Glutamatergic neuron (in vitro differentiated cells): ENCODE data around the gene NBL1. TPM values are rescaled to one million over a fixed set of nuclear protein-coding genes. Genes with fewer than 3 reads are reported as not detected.

Source experiments
- DNase-seq: peaks from one replicate; pipeline ENCODE4 v3.0.0; 2022
- H3K27ac Mint-ChIP-seq: one replicate; pipeline ENCODE4 v1.8.0; 2020; ENCODE audit warnings: mild to moderate bottlenecking, mixed read lengths, inconsistent platforms; ENCODE audit not compliant: unreplicated experiment
- H3K27me3 Mint-ChIP-seq: one replicate; pipeline ENCODE4 v1.8.0; 2020; ENCODE audit warnings: mild to moderate bottlenecking, moderate library complexity, mixed read lengths, inconsistent platforms; ENCODE audit not compliant: unreplicated experiment
- H3K36me3 Mint-ChIP-seq: one replicate; pipeline ENCODE4 v1.8.0; 2020; ENCODE audit warnings: mild to moderate bottlenecking, mixed read lengths, inconsistent platforms; ENCODE audit not compliant: unreplicated experiment
- H3K4me1 Mint-ChIP-seq: one replicate; pipeline ENCODE4 v1.8.0; 2020; ENCODE audit warnings: mild to moderate bottlenecking, low read depth, mixed read lengths, inconsistent platforms; ENCODE audit not compliant: unreplicated experiment
- H3K4me3 Mint-ChIP-seq: one replicate; pipeline ENCODE4 v1.8.0; 2020; ENCODE audit warnings: mild to moderate bottlenecking, mixed read lengths, inconsistent platforms; ENCODE audit not compliant: unreplicated experiment
- H3K9me3 Mint-ChIP-seq: one replicate; pipeline ENCODE4 v1.8.0; 2020; ENCODE audit warnings: mild to moderate bottlenecking, moderate library complexity, mixed read lengths, inconsistent platforms; ENCODE audit not compliant: unreplicated experiment
- CTCF ChIP-seq: fragments of 200-600 bp; sonication (generic); IDR thresholded peaks from one replicate; pipeline ENCODE4 v1.5.0; 2021; ENCODE audit not compliant: partially characterized antibody, unreplicated experiment
- total RNA-seq: library from RNA; stranded (reverse); fragmentation: NEBNext Ultra II Directional; extraction: Animal tissue kit (Norgen Biotek cat#: 25700); gene quantifications from one replicate; pipeline ENCODE4 v1.2.1, GENCODE V29; 2021; ENCODE audit not compliant: unreplicated experiment

The NBL1 gene
- total RNA-seq, 1 donor from 2014 or later, result 14.4 TPM

GRCh38 chr1:19640363-19641316 lies 3.5 kb upstream of the NBL1 start:
- Mint-ChIP-seq H3K9me3 (peaks cover 8% of the 10 kb centered on the region), H3K27me3 (peaks cover 10% of the 10 kb centered on the region), H3K4me3 (no peak overlapping the region), H3K27ac (no peak overlapping the region), H3K4me1 (peaks cover under 1% of the 10 kb centered on the region), H3K36me3 (no peaks in the 10 kb centered on the region)
- no peak for DNase-seq
- no peak for TF ChIP-seq CTCF

GRCh38 chr1:19643121-19643520 lies 990 bp upstream of the NBL1 start:
- TF ChIP-seq CTCF, result no peak
- Mint-ChIP-seq H3K4me3 (peak overlapping the region; percentile 71), H3K36me3 (no peaks in the 10 kb centered on the region), H3K9me3 (peaks cover 14% of the 10 kb centered on the region), H3K27me3 (peaks cover 20% of the 10 kb centered on the region), H3K27ac (no peak overlapping the region), H3K4me1 (peaks cover 9% of the 10 kb centered on the region)
- DNase-seq, result no peak

GRCh38 chr1:19644395-19644680 lies 227 bp downstream of the NBL1 start:
- H3K36me3 Mint-ChIP-seq, result no peaks in the 10 kb centered on the region
- no peak for DNase-seq
- H3K27me3 Mint-ChIP-seq, result peaks cover 20% of the 10 kb centered on the region
- H3K9me3 Mint-ChIP-seq, result peaks cover 14% of the 10 kb centered on the region
- H3K4me3 Mint-ChIP-seq, result no peak overlapping the region
- H3K27ac Mint-ChIP-seq, result no peak overlapping the region
- no peak for TF ChIP-seq CTCF
- peaks cover 9% of the 10 kb centered on the region for H3K4me1 Mint-ChIP-seq

- H3K4me1 Mint-ChIP-seq, result peaks cover 9% of the 10 kb centered on the region
- DNase-seq, result peak; percentile 47
- TF ChIP-seq CTCF, result no peak
- peak overlapping the region; percentile 64 for H3K27ac Mint-ChIP-seq
- H3K9me3 Mint-ChIP-seq, result peaks cover 14% of the 10 kb centered on the region
- H3K36me3 Mint-ChIP-seq, result no peaks in the 10 kb centered on the region
- peaks cover 20% of the 10 kb centered on the region for H3K27me3 Mint-ChIP-seq
- H3K4me3 Mint-ChIP-seq, result peak overlapping the region; percentile 98
These were observed 735 bp downstream of the NBL1 start for GRCh38 chr1:19644681-19645410.
